ENCODE results near the gene CNTNAP2. TPM values are rescaled to one million over a fixed set of nuclear protein-coding genes. Genes with fewer than 3 reads are reported as not detected.
"Not testable (repeated sequence)": the region's sequence is repeated elsewhere in the genome, so short reads cannot be mapped to it uniquely, and the experiment has no call there.

Gene CNTNAP2
- total RNA-seq, 6 experiments from 2014 or later: 1.8 to 8.1 (median 3.9) TPM

- no peak overlapping the region for H3K4me3 ChIP-seq
- no peaks in the 10 kb centered on the region for H3K9me3 ChIP-seq
- no peaks in the 10 kb centered on the region for H3K27me3 ChIP-seq
- intact Hi-C loops (cut with DNase I): no loop called here
- H3K36me3 ChIP-seq: no peaks in the 10 kb centered on the region
- TF ChIP-seq CTCF (IDR thresholded peaks at IDR 0.05) (no peak), POLR2A (IDR thresholded peaks at IDR 0.05) (no peak)
- H3K27ac ChIP-seq: no peak overlapping the region
- DNase-seq (no peak), ATAC-seq (no peak)
- H3K4me1 ChIP-seq: no peaks in the 10 kb centered on the region
These were observed 2341.7 kb downstream of the CNTNAP2 start for GRCh38 chr7:148458263-148458662.

DNA sequence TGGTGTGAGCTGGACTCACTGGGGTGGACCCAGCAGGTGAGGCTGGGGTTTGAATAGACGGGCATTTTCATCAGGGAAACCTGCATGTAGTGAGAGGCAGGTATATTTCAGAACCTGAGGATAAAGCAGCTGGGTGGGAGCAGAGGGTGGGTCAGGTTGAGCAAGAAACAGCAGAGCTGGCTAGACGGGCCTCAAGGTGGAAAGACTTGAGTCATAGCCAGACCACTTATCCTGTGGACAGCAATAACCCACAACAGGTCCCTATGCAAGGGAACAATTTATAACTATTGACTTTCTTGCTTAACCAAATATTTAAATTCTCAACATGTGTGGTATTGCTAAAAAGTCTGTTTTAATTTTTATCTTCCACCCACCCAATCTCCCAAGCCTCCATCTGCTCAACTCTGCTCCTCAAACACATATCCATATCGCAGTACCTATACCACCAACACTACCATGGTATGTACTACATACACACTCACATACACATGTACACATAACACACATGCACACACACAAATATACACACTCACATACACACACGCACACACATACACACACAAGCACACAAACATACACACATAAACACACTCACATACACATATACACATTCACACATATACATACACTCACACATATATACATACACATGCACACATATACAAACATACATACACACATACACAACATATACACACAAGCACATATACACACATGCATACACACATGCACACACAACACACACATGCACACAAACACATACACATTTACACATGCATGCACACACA lies 2345.0 kb downstream of the CNTNAP2 start:
- H3K36me3 ChIP-seq: no peaks in the 10 kb centered on the region
- TF ChIP-seq POLR2A (IDR thresholded peaks at IDR 0.05) (no peak), CTCF (IDR thresholded peaks at IDR 0.05) (no peak)
- 70% methylated on average over 4 of the region's 4 CpGs for WGBS (ENCODE audit: insufficient coverage, low coverage, low lambda C conversion rate, missing lambda C conversion rate)

DNA sequence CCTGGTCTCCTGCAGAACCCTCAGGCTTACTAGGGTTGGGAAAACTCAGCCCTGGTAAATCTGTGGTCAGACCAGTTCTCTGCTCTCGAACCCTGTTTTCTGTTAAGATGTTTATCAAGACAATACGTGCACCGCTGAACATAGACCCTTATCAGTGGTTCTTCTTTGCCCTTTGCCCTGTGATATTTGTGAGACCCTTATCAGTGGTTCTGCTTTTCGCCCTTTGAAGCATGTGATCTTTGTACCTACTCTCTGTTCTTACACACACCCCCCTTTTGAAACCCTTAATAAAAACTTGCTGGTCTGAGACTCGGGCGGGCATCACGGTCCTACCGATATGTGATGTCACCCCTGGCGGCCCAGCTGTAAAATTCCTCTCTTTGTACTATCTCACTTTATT lies 2346.2 kb downstream of the CNTNAP2 start:
- H3K4me1 ChIP-seq; DNase-seq; ATAC-seq; H3K36me3 ChIP-seq; H3K27ac ChIP-seq; H3K9me3 ChIP-seq; H3K4me3 ChIP-seq; intact Hi-C loops (cut with DNase I); H3K27me3 ChIP-seq: not testable (repeated sequence)
- WGBS (ENCODE audit: insufficient coverage, low coverage, low lambda C conversion rate, missing lambda C conversion rate): 83% methylated on average over 9 of the region's 9 CpGs

More for the DNA sequence above, 2345.0 kb downstream of the CNTNAP2 start:
- no peak for DNase-seq
- intact Hi-C loops (cut with DNase I): no loop called here
- no peak for ATAC-seq
- Histone ChIP-seq H3K4me3 (no peak overlapping the region), H3K27ac (no peak overlapping the region), H3K9me3 (no peaks in the 10 kb centered on the region), H3K27me3 (no peaks in the 10 kb centered on the region), H3K4me1 (no peaks in the 10 kb centered on the region)

DNA sequence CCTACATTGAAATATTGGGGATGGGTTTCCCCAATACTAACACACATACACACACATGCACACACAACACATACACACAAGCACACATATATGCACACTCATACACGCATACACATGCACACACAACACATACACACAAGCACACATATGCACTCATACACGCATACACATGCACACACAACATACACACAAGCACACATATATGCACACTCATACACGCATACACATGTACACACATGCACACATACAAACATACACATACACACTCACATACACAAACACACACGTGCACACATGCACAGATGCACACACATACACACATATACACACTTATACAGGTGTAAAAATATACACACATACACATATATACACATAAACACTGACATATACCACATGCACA lies 2346.6 kb downstream of the CNTNAP2 start:
- no peaks in the 10 kb centered on the region for H3K36me3 ChIP-seq
- DNase-seq (no peak), ATAC-seq (no peak)
- H3K27me3 ChIP-seq: no peaks in the 10 kb centered on the region
- no peak overlapping the region for H3K4me3 ChIP-seq
- H3K27ac ChIP-seq: no peak overlapping the region
- intact Hi-C loops (cut with DNase I): no loop called here
- H3K9me3 ChIP-seq: no peaks in the 10 kb centered on the region
- WGBS (ENCODE audit: insufficient coverage, low coverage, low lambda C conversion rate, missing lambda C conversion rate): 92% methylated on average over 4 of the region's 4 CpGs
- no peak for TF ChIP-seq CTCF (IDR thresholded peaks at IDR 0.05)
- no peak for TF ChIP-seq POLR2A (IDR thresholded peaks at IDR 0.05)
- H3K4me1 ChIP-seq: no peaks in the 10 kb centered on the region

- Histone ChIP-seq H3K36me3 (no peaks in the 10 kb centered on the region), H3K27ac (no peak overlapping the region), H3K4me3 (no peak overlapping the region), H3K9me3 (no peaks in the 10 kb centered on the region), H3K4me1 (no peaks in the 10 kb centered on the region), H3K27me3 (no peaks in the 10 kb centered on the region)
- TF ChIP-seq POLR2A (IDR thresholded peaks at IDR 0.05) (no peak), CTCF (IDR thresholded peaks at IDR 0.05) (no peak)
- no peak for DNase-seq
- intact Hi-C loops (cut with DNase I): no loop called here
- 94% methylated on average over 6 of the region's 7 CpGs for WGBS (ENCODE audit: insufficient coverage, low coverage, low lambda C conversion rate, missing lambda C conversion rate)
- ATAC-seq: no peak
These were observed 2348.3 kb downstream of the CNTNAP2 start for GRCh38 chr7:148464947-148465346.

- DNase-seq: not testable (repeated sequence)
These were observed 2348.8 kb downstream of the CNTNAP2 start for GRCh38 chr7:148465441-148465840.

More at GRCh38 chr7:148465441-148465840, 2348.8 kb downstream of the CNTNAP2 start:
- H3K9me3 ChIP-seq; H3K4me1 ChIP-seq; H3K36me3 ChIP-seq; H3K27me3 ChIP-seq; intact Hi-C loops (cut with DNase I); ATAC-seq; H3K4me3 ChIP-seq; H3K27ac ChIP-seq: not testable (repeated sequence)
- 100% methylated on average over 5 of the region's 15 CpGs for WGBS (ENCODE audit: insufficient coverage, low coverage, low lambda C conversion rate, missing lambda C conversion rate)
